Spleen (tissue), 11 donors: Measurements from ENCODE around the gene MRPL51. TPM values are rescaled to one million over a fixed set of nuclear protein-coding genes. Genes with fewer than 3 reads are reported as not detected.

Experiments used
- DNase-seq: peaks from one replicate; pipeline ENCODE4 v3.0.0-alpha.2; 2020
- H3K27ac ChIP-seq, 8 donors: fragments of 200-600 bp; sonication (generic) in 7 of 8; 1 replicate in 4 of 8; 2 replicates in 4 of 8; pipeline versions ENCODE4 v1.5.0 to v1.8.0; 2016 to 2021; ENCODE audit warnings: inconsistent platforms in 4 of 8, mild to moderate bottlenecking in 4 of 8, moderate library complexity in 1 of 8
- H3K27me3 ChIP-seq, 7 donors: fragments of 200-600 bp; sonication (generic) in 6 of 7; replicated peaks in 1 of 7; 1 replicate in 4 of 7; 2 replicates in 3 of 7; pipeline versions ENCODE4 v1.5.0 to v1.8.0; 2016 to 2021; ENCODE audit warnings: inconsistent platforms in 3 of 7, mild to moderate bottlenecking in 1 of 7
- H3K36me3 ChIP-seq, 6 donors: fragments of 200-600 bp; sonication (generic) in 5 of 6; 1 replicate in 4 of 6; 2 replicates in 2 of 6; pipeline versions ENCODE4 v1.5.0 to v1.8.0; 2016 to 2021; ENCODE audit warnings: inconsistent platforms in 2 of 6
- H3K4me1 ChIP-seq, 6 donors: fragments of 200-600 bp; sonication (generic) in 5 of 6; 1 replicate in 3 of 6; 2 replicates in 3 of 6; pipeline versions ENCODE4 v1.5.0 to v1.8.0; 2016 to 2021; ENCODE audit warnings: inconsistent platforms in 3 of 6
- H3K4me3 ChIP-seq, 8 donors: fragments of 200-600 bp; sonication (generic) in 7 of 8; 1 replicate in 4 of 8; 2 replicates in 4 of 8; pipeline versions ENCODE4 v1.5.0 to v1.8.0; 2016 to 2021; ENCODE audit warnings: inconsistent platforms in 4 of 8, mild to moderate bottlenecking in 4 of 8, moderate library complexity in 2 of 8
- H3K9me3 ChIP-seq, 8 donors: fragments of 200-600 bp; sonication (generic) in 7 of 8; 1 replicate in 4 of 8; 2 replicates in 4 of 8; pipeline versions ENCODE4 v1.5.0 to v1.8.0; 2016 to 2021; ENCODE audit warnings: inconsistent platforms in 4 of 8
- POLR2A ChIP-seq, 3 donors: fragments of 450-650 bp; IDR thresholded peaks; one replicate each; pipeline ENCODE4 v1.5.1; 2017; ENCODE audit warnings: antibody characterized with exemption in 3 of 3, mild to moderate bottlenecking in 1 of 3
- POLR2AphosphoS5 ChIP-seq, 3 donors: sonication (generic); formaldehyde crosslinking; IDR thresholded peaks; one replicate each; pipeline ENCODE4 v1.5.1; 2017; ENCODE audit warnings: antibody characterized with exemption in 3 of 3
- WGBS, 5 donors: extraction: QIAGEN DNeasy Blood & Tissue Kit in 3 of 5; methylation state at CpG; one replicate each; pipeline versions ENCODE4 v1.1.5 to v1.1.7; 2013 to 2018; 5-methylcytosine and 5-hydroxymethylcytosine counted together
- intact Hi-C: fragments of 100-400 bp; cut with DNase I; formaldehyde crosslinking; loops from one replicate; pipeline ENCODE4 v1.15.0; 2023; ENCODE audit warnings: low total_unique reads
- polyA plus RNA-seq, 3 donors: library from polyadenylated mRNA; stranded (reverse); fragments of 200-250 nt; gene quantifications; one replicate each; pipeline ENCODE4 v1.2.1, GENCODE V29; 2013
- total RNA-seq, 7 donors: library from RNA; depleted of rRNA in 3 of 7; stranded (reverse); fragments of >200 nt in 3 of 7; fragmentation: NEBNext Ultra II Directional in 4 of 7; extraction: Animal tissue kit (Norgen Biotek cat#: 25700) in 4 of 7; gene quantifications; one replicate each; pipeline versions ENCODE4 v1.1.0 to v1.2.1, GENCODE V29; 2016 to 2021
- TF ChIP-seq, protein P1 (sequence below), 11 experiments: fragments of 200-600 bp in 7 of 11; fragments of 450-650 bp in 4 of 11; sonication (generic) in 4 of 11; IDR thresholded peaks in 8 of 11; conservative IDR thresholded peaks in 3 of 11; 1 replicate in 7 of 11; 2 replicates in 4 of 11; pipeline versions ENCODE4 v1.4.0 to v1.8.0; 2016 to 2021; ENCODE audit warnings: antibody characterized with exemption in 11 of 11, inconsistent platforms in 4 of 11, mild to moderate bottlenecking in 1 of 11
- donor health status: healthy with polysubstance abuse.
- donor health status: DM: no; HTN: no; CAD: no; lungs with moderate emphysema.
- donor health status: DM: no; HTN: no; CAD: no.
- donor health status: Bipolar disorder and iron deficiency.
- donor health status: healthy.
- donor health status: DM: no; HTN: no; CAD: no.
- donor health status: DM: yes; HTN: yes; CAD: no.

The MRPL51 gene
- total and polyA plus RNA-seq, 10 donors = 34.0 to 137 (median 90.9) TPM

GRCh38 chr12:6460751-6461371 lies 32.2 kb downstream of the MRPL51 start:
- DNase-seq = no peak
- Histone ChIP-seq H3K27ac (peak overlapping the region; percentile 46 to 94 (median 89)), H3K4me1 (peaks cover 52 to 99% (median 72%) of the 10 kb centered on the region in 6 donors), H3K4me3 (peak overlapping the region in 2 of 8 donors; percentile 6 to 55), H3K27me3 (no peaks in the 10 kb centered on the region), H3K36me3 (peaks cover 6 to 100% (median 65%) of the 10 kb centered on the region in 6 donors), H3K9me3 (no peaks in the 10 kb centered on the region)
- intact Hi-C loops = loop anchor here (5.0 to 10.0 kb wide), 2 partner anchors 34 to 126 kb away; no protein-coding TSS in a partner anchor
- TF ChIP-seq, protein P1, sequence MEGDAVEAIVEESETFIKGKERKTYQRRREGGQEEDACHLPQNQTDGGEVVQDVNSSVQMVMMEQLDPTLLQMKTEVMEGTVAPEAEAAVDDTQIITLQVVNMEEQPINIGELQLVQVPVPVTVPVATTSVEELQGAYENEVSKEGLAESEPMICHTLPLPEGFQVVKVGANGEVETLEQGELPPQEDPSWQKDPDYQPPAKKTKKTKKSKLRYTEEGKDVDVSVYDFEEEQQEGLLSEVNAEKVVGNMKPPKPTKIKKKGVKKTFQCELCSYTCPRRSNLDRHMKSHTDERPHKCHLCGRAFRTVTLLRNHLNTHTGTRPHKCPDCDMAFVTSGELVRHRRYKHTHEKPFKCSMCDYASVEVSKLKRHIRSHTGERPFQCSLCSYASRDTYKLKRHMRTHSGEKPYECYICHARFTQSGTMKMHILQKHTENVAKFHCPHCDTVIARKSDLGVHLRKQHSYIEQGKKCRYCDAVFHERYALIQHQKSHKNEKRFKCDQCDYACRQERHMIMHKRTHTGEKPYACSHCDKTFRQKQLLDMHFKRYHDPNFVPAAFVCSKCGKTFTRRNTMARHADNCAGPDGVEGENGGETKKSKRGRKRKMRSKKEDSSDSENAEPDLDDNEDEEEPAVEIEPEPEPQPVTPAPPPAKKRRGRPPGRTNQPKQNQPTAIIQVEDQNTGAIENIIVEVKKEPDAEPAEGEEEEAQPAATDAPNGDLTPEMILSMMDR (IDR thresholded peaks at IDR 0.05 in 8 of 11, conservative IDR thresholded peaks at IDR 0.05 in 3 of 11) = no peak
- peak; percentile 17 to 59 (median 38) for TF ChIP-seq POLR2AphosphoS5 (IDR thresholded peaks at IDR 0.05)
- 54 to 61% (median 58%) methylated on average over 6 to 10 of the region's 10 CpGs for WGBS, 5 donors

- H3K27me3 ChIP-seq = no peaks in the 10 kb centered on the region
- H3K4me1 ChIP-seq = peaks cover 43 to 94% (median 60%) of the 10 kb centered on the region in 6 donors
- H3K9me3 ChIP-seq = no peaks in the 10 kb centered on the region
- no peak overlapping the region for H3K4me3 ChIP-seq
- peaks cover 6 to 100% (median 62%) of the 10 kb centered on the region in 6 donors for H3K36me3 ChIP-seq
- intact Hi-C loops = no loop called here
- WGBS, 5 donors = 91 to 98% (median 94%) methylated on average over 2 of the region's 2 CpGs
- DNase-seq = no peak
- H3K27ac ChIP-seq = peak overlapping the region in 6 of 8 donors; percentile 19 to 94 (median 90)
- TF ChIP-seq, protein P1 (IDR thresholded peaks at IDR 0.05 in 8 of 11, conservative IDR thresholded peaks at IDR 0.05 in 3 of 11) = no peak
- no peak for TF ChIP-seq POLR2A (IDR thresholded peaks at IDR 0.05)
- TF ChIP-seq POLR2AphosphoS5 (IDR thresholded peaks at IDR 0.05) = peak in 1 of 3 donors; percentile 31
Observed at GRCh38 chr12:6459004-6459337, 34.1 kb downstream of the MRPL51 start.

DNA sequence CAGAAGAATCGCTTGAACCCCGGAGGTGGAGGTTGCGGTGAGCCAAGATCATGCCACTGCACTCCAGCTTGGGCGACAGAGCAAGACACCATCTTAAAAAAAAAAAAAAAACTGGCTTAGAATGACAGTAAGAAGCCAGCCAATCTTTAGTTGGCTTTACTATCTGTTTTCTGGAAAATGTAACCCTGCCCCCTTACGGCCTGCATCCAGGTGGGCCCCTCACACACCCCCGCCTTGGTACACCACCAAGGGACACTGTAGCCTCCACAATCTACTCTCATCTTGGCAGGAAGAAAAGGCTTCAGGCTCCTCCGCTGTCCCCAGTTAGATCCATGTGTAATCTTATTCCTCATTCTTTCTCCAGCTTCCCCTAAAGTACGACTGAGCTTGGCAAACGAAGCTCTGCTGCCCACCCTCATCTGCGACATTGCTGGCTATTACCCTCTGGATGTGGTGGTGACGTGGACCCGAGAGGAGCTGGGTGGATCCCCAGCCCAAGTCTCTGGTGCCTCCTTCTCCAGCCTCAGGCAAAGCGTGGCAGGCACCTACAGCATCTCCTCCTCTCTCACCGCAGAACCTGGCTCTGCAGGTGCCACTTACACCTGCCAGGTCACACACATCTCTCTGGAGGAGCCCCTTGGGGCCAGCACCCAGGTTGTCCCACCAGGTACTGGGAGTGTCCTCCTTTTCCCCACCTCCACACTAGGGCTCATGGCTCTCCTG lies 34.6 kb downstream of the MRPL51 start:
- WGBS, 5 donors = 89 to 94% (median 93%) methylated on average over 14 of the region's 14 CpGs
- H3K36me3 ChIP-seq = peaks cover 6 to 100% (median 62%) of the 10 kb centered on the region in 6 donors
- H3K9me3 ChIP-seq = no peaks in the 10 kb centered on the region
- DNase-seq = no peak
- TF ChIP-seq, protein P1 (IDR thresholded peaks at IDR 0.05 in 8 of 11, conservative IDR thresholded peaks at IDR 0.05 in 3 of 11) = no peak
- TF ChIP-seq POLR2AphosphoS5 (IDR thresholded peaks at IDR 0.05) = peak in 2 of 3 donors; percentile 21 to 29
- no peak overlapping the region for H3K4me3 ChIP-seq
- H3K27me3 ChIP-seq = no peaks in the 10 kb centered on the region
- H3K27ac ChIP-seq = peak overlapping the region in 4 of 8 donors; percentile 19 to 94 (median 90)
- intact Hi-C loops = no loop called here
- peaks cover 40 to 94% (median 59%) of the 10 kb centered on the region in 6 donors for H3K4me1 ChIP-seq
